GM21737 (cell line): ENCODE measurements around the gene DYNC1I2.
"Not testable (repeated sequence)": the region's sequence is repeated elsewhere in the genome, so short reads cannot be mapped to it uniquely, and the experiment has no call there.

Source experiments
- ATAC-seq: cut with Tn5 transposase; IDR thresholded peaks from one replicate; pipeline ENCODE4 v1.9.1; 2021; ENCODE audit warnings: mild to moderate bottlenecking, moderate library complexity; ENCODE audit not compliant: unreplicated experiment

DYNC1I2 gene

GRCh38 chr2:171771463-171771862 lies 84.2 kb downstream of the DYNC1I2 start:
- no peak for ATAC-seq

- ATAC-seq = no peak
Observed at GRCh38 chr2:171772373-171772772, 85.1 kb downstream of the DYNC1I2 start.

GRCh38 chr2:171774581-171774980 lies 87.3 kb downstream of the DYNC1I2 start:
- not testable (repeated sequence) for ATAC-seq

GRCh38 chr2:171778515-171778914 lies 91.2 kb downstream of the DYNC1I2 start:
- ATAC-seq = no peak

GRCh38 chr2:171785450-171785849 lies 98.2 kb downstream of the DYNC1I2 start:
- ATAC-seq = no peak

GRCh38 chr2:171787333-171788072 lies 100.2 kb downstream of the DYNC1I2 start:
- no peak for ATAC-seq

GRCh38 chr2:171788316-171788993 lies 101.2 kb downstream of the DYNC1I2 start:
- no peak for ATAC-seq

- no peak for ATAC-seq
Observed at GRCh38 chr2:171789956-171790355, 102.7 kb downstream of the DYNC1I2 start.

GRCh38 chr2:171791361-171791760 lies 104.1 kb downstream of the DYNC1I2 start:
- ATAC-seq = no peak

GRCh38 chr2:171792157-171792556 lies 104.9 kb downstream of the DYNC1I2 start:
- ATAC-seq = no peak

- no peak for ATAC-seq
Observed at GRCh38 chr2:171792886-171793580, 105.8 kb downstream of the DYNC1I2 start.

GRCh38 chr2:171793691-171794678 lies 106.7 kb downstream of the DYNC1I2 start:
- no peak for ATAC-seq

- ATAC-seq = no peak
Observed at GRCh38 chr2:171794918-171795317, 107.6 kb downstream of the DYNC1I2 start.
